OCI-M1 (cell line): ENCODE results near the gene KAT2B.

Experiments
- DNase-seq: peaks from one replicate; lab custom pipeline; 2025; lab: John Stamatoyannopoulos, UW

KAT2B gene

DNA sequence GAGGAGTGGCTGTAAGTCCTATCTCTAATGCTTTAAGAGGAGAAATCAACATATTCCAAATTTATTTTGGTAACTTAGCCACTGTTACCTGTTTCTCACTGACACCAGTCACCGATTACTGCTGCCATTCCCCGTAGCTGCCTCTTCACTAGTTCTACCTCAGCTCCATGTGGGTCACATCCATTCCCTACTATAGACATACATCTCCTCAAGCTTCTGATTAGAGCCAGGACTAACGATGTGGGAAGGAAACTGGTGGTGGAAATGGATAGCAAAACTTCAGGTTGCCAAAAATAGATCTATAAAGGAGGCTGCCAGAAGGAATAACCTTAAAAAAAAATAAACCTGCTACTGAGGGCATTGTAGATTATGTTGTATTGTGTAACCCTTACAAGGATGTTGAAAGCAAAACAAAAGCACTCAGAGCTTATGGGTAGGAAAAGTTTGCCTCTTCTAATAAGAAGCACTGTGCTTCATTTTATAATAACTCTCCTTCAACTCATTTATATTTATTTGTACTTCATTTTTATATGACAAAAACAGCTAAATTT is 56.0 kb downstream of the KAT2B start:
- DNase-seq = no peak

DNA sequence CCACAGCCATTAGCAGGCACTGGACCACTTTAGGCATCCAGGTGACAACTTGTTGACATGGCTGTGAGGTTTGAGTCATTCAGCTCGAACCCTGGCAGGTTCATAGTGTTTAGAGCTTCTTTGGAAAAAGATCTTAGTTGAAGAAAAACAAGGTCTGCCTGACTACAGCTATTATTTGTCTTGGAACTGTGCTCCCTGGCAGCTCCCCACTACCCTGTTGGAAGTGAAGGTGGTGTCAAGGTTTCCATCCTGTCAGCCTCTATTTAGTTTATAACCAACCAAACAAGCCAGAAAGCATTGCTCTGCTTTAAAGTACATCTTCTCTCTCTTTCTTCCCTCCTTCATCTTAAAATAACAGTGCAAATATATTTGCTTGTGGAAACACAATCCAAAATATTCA is 56.8 kb downstream of the KAT2B start:
- no peak for DNase-seq

DNA sequence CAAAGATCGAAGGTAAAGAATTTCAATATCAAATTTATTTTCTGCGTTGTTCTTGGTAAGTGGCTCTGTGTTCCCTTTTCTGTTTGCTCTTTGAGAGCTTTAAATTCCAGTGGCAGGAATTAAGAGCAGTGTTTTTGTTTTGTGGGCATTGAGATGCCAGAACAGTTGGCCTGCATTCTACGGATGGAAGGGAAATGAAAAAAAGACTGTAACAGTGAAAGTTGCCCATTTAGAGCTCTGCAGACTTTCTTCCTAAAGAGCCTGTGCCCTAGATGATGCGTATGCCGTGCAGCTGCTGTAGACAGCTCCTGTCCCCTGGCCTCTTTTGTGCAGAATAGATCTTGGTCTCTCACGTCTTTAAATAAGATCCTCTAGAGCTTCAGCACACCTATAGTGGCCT is 58.8 kb downstream of the KAT2B start:
- DNase-seq = no peak

DNA sequence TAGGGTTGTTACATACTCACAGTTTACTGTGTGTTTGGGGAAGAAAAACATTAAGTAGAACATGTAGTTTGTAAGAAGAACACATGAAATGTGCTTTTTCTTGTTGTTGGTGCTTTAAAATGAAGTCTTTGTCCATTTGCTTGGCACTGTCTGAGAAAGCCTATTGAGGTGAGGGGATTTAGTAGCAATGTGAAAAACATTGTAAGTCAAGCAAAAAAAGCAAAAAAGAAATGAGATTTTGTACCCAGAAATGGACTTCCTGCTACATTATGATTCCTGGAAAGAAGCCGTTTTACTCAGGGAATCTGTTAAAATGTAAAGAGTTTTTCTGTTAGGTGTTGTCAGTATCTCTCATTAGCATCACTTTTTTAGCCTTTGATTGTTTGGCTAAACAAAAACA is 59.9 kb downstream of the KAT2B start:
- peak; percentile 17 for DNase-seq

DNA sequence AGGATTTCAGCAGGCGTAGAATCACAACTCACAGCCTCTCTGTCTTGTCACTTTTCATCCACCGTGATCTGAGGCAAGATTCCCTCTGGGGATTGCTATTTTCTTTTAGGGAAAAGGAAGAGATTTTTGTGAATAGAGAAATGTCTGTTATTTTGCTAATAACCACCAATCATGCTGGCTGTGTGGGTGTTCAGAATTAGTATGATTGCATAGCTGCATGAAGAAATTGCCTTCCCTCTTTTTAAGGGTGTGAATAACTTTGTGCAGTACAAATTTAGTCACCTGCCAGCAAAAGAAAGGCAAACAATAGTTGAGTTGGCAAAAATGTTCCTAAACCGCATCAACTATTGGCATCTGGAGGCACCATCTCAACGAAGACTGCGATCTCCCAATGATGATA is 60.8 kb downstream of the KAT2B start:
- DNase-seq = no peak

DNA sequence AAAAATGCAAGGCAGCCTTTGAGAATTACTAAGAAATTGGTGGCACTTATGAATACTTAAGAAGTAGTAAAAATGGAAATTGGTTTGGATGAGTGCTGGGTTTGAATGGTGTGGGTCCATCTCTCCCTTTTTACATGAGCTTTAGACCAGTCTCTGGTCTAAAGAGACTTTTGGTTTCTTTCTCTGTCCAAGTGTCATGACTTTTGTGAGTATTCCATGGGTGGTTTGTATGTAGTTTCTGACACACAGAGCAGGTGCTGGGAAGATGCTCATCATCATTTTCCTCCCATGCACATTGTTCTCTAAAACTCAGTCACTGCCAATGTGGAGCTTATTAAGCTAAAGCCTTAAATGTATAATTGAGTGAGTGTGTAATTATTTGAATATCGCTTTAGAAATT is 63.5 kb downstream of the KAT2B start:
- no peak for DNase-seq

DNA sequence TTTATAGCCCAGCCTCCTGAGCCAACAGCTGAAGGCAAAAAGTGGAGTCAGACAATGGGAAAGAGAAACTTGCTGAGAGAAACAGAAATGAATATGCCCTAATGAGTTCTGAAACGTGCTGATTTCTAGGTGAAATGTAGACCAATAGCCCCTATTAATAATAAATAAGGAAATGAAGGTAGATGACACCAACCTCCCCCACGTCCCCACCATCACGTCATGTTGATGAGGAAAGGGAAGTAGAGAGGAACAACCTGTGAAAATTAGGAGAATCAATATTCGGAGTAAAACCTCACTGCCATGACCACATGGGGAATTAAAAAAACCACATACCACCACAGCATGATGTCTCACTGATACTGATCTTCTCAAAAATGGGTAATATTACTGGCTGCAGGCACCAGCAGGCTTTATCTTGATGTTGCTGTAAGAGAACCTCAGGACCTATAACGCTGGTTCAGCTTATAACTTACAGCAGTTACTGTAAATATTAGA is 64.0 kb downstream of the KAT2B start:
- peak; percentile 91 for DNase-seq

DNA sequence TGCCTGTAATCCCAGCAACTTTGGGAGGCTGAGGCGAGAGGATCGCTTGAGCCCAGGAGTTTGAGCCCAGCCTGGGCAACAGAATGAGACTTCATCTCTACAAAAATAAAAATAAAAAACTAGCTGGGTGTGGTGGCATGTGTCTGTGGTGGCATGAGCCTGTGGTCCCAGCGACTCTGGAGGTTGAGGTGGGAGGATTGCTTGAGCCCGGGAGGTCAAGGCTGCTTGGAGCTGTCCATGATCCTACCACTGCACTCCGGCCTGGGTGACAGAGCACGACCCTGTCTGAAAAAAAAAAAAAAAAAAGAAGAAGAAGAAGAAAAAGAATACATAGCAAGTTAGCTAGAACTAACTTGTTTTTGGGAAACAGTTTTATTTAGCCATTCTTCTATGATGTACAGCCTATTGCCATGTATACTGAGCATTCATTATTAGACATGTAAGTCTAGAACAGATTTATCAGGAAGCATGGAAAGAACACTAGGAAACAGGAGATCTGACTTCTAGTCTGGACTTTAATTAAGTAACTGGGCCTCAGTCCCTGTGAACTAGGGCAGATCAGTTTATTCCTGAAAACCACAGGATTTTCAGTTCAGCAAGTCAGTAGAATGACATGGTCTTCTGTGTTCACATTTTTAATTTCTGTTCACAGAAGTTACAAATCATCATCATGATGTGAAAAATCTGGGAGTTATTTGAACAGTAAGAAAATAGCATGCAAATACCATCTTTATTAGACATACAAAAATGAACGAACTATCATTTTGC is 65.5 kb downstream of the KAT2B start:
- no peak for DNase-seq

DNA sequence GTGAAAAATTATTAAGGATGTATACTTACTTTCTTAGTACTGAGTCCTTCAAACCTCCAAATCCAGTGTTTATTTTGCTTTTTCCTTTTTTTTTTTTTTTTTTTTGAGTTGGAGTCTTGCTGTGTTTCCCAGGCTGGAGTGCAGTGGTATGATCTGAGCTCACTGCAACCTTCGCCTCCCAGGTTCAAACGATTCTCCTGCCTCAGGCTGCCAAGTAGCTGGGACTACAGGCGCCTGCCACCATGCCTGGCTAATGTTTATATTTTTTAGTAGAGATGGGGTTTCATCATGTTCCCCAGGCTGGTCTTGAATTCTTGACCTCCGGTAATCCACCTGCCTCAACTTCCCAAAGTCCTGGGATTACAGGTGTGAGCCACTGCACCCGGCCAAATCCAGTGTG is 67.5 kb downstream of the KAT2B start:
- DNase-seq = no peak

DNA sequence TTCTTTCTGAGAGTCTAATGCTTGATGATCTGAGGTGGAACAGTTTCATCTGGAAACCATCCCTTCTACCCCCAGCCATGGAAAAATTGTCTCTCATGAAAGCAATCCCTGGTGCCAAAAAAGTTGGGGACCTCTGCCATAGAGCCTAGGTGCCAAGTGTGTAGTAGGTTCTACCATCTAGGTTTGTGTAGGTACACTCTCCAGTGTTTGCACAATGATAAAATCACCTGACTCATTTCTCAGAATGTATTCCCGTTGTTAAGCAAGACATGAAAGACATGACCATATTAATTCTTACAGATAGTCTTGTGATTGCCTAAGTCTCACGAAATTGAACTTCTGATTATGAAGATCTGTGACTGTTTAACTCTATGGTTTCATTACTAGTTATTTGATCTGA is 68.6 kb downstream of the KAT2B start:
- peak; percentile 15 for DNase-seq

DNA sequence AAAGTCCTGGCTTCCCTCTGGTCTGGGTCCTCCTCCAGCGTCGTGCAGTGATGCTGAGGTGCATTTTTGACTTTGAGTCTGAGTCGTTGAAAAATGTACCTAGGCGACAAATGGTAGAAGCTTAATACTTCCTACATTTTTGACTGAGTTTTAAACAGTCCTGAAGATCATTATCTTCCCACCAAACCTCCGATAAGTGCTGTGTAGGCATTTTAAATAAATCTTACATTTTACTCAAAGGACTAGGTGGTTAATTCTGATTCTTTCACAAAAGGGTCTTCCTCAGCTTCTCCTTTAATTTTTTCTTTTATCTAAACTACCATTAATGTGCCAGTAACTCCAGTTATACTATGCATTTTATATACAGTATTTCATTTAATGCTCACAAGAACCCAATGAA is 70.6 kb downstream of the KAT2B start:
- no peak for DNase-seq

DNA sequence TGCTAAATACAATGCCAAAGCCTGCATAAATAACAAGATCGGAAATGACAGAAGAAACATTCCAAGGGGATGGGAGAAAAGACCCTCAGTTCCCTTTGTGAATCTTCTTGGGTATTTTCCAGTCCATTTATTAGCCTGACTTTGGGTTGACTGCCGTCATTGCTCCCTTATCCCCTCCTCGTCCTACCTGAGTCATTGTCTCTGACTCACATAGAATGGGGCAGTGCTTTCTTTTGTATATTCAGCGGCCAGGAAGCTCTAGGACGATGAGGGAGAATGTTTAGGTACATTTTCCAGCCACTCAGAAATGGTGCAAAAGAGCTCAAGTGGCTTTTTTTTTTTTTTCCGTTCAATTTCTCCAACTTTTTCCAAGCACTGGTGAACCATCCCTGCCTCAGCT is 71.6 kb downstream of the KAT2B start:
- DNase-seq = no peak

DNA sequence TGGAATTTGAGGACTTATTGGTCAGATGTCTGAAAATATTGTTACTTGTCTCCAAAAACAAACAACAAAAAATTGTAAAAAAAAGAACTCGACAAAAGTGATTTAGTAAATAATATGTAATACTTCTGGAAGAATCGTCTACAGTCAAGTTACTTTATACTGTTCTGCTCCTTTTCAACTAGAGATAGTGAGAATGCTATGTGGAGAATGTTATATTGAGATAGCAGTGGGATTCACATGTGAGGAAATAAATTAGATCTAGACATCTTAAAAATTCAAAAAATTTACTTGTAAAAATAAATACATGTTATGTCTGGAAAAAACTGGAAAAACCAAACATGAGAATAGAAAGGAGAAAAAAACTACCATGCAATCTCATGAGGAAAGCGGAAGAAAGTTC is 80.8 kb downstream of the KAT2B start:
- DNase-seq = no peak

DNA sequence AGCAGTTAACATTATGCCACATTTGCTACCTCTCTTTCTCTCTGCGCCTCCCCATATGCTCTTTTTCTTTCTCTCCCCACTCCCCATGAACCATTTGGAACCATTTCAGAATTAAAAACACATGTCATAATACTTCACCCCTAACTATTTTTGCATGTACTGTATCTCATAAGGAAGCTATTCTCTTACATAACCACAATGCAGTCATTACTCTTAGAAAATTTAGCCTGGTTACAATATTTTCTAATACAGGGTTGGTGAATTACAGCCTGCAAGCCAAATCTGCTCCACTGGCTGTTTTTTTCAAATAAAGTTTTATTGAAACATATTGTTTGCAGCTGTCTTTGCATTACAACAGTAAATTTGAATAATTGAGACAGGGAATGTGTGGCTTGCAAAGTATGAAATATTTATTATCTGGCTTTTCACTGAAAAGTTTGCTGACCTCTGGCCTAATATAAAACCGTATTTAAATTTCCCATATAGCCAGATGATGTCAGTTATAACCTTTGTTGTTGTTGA is 82.9 kb downstream of the KAT2B start:
- no peak for DNase-seq

DNA sequence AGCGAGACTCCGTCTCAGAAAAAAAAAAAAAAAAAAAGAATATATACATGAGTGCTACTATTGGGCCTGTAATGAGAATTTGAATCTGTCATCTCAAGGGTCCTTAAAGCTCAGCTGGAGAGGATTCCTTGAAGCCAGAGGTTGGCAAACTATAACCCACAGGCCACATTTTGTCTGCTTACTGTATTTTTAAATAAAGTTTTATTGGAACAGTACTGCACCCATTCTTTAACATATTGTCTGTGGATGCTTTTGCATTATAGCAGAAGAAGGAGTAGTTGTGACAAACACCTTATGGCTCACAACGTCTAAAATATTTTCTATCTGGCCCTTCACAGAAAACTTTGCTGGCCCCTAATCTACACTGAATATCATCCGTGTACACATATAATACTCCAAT is 85.0 kb downstream of the KAT2B start:
- DNase-seq = no peak

DNA sequence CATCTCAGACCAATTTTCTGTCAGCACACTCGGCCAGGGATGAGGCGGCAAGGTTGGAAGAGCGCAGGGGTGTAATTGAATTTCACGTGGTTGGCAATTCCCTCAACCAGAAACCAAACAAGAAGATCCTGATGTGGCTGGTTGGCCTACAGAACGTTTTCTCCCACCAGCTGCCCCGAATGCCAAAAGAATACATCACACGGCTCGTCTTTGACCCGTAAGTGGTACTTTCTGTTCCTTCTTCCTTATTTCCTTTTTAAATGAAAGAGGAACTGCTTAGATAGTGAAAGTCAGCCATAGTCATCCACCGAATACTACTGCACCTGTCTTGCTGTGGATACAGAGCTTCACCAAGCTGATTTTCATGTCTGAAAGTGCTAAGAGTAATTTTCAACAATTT is 85.7 kb downstream of the KAT2B start:
- DNase-seq = peak; percentile 54

DNA sequence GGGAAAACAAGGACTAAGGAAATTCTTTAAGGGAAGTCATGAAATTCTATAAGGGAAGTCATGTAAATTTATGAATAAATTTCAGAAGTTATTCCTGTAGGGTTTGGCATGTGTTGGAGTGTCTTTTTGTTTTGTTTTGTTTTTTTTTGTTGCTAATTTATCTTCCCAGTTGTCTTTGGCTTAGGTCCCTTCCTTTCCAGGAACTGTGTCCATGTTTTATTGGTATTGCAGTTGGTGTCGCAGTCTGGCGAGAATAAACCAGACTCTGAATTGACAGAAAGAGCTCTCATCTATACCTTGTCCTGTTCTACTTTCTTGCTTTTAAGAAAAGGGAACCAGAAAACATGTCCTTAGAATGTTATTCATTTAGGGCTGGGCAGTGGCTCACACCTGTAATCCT is 88.1 kb downstream of the KAT2B start:
- no peak for DNase-seq

DNA sequence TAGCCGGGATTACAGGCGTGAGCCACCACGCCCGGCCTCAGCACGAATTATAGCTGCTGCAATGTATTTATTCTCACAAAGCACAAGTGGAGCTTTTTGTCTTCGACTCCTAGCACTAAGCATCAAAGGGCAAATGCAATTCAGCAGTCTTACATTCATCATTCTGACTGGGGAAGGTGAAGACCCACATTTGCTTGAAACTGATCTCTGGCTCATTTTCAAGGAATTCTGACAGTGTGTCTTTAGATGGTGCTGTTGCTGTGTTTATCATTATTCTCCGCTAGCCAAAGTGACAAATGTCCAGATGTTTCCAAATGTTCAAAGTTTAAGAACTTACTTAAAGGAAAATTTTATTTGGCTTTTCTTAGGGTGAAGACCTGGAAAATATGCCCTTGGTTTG is 89.9 kb downstream of the KAT2B start:
- no peak for DNase-seq

DNA sequence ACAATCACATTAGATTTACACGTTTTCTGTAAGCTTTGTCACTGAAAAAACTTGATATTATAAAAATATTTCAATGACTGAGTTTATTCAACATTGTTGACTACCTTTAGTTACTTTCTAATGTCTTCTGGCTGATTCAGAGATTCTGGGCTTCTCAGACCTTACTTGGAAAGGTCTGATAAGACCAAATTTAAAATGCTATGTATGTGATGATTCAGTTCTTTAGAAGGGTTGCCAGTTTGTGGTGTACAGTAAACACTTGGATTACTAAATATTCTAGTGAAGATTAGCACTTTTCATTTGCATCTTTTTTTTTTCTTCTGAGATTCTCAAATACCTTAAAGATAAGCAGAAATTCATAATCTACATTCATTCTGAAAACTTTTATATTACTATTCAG is 96.0 kb downstream of the KAT2B start:
- peak; percentile 15 for DNase-seq

DNA sequence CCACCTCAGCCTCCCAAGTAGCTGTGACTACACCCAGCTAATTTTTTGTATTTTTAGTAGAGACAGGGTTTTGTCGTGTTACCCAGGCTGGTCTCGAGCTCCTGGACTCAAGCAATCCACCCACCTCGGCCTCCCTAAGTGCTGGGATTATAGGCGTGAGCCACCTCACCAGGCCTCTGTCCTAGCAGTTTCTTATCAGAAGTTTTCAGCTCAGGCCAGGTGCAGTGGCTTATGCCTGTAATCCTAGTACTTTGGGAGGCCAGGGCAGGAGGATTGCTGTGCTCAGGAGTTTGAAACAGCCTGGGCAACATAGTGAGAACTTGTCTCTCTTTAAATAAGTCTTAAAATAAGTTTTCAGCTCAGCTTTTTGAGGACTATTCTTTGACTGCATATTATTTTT is 97.4 kb downstream of the KAT2B start:
- DNase-seq = no peak

DNA sequence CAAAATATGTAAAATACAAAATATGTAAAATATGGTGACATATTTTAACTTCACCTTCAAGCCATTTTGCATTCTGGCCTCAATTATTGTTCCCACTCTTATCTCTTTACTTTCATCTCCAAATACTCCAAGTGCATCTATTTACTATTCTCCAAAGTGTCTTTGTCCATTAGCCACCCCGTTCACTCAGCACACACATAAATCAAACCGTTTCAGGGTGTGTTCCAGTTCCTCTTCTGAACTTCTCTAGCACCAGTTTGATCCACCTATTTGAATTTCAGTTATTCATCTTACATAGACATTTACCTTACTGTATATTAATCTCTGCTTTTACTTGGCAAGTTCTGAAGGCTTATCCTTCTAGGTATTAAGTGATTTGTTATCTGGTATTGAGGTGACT is 100.6 kb downstream of the KAT2B start:
- peak; percentile 1 for DNase-seq

DNA sequence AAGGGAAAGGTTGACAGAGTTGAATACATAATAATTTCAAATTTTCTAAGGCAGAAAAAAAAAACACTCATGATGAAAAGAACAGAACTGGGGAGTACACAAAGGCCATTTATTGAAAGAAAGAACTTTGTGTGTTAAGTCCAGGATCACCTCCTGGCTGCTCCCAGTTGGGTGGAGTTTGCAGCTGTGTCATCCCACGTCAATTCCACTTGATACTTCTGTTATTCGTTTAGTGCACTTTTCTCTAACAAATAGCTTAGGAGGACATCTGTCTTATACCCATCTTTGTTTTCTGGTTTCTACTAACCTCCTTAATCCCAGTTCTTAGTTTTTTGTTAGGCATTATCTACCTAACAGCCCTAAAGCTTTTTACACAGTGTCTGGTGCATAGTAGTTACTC is 101.1 kb downstream of the KAT2B start:
- DNase-seq = no peak

DNA sequence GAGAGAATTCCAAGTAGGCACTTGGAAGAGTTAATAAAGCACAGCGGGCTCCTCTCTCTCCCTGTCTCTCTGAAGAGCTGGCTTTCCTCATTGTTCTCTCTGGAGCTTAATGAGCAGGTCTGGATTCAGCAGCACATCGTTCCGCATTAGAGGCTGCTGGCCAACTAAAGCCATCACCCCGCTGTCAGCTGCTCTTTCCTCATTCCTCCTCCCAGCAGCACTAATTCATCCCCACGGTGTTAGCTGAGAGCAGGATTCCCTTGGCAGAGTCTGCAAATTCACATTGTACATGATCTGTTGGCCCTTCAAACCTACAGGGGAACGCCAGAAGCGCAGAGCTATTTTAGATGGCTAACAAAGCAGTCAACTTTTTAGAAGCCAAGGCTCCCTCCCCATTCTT is 101.6 kb downstream of the KAT2B start:
- DNase-seq = no peak

DNA sequence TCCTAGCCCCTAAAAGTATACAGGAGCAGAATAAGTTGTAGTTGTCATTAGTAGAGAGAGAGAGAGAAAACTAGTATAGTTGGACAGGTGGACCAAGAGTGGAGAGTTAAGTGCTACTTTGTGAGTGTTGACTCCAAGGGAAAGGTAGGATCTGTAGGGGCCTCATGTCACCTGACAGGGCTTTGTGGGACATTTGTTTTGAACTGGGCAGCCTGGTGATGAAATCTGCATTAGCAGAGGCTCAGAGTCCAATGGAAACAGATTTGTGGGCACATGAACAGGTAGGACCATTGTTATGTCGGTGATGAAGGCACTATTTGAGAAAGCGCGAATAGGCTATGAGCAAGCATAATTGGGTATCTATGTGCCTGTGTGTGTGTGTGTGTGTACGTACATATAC is 102.3 kb downstream of the KAT2B start:
- DNase-seq = no peak
